Stimulated activated CD8-positive, alpha-beta memory T cell treated with anti-CD3 and anti-CD28 coated beads, Interleukin-4, amount 100 ng/mL, for 4 hours (primary cell): ENCODE results near the gene TMTC4.

Source experiments
- DNase-seq, 2 donors: peaks; one replicate each; pipeline ENCODE4 v3.0.0-alpha.2; 2020; ENCODE audit warnings: low read depth in 2 of 2, low spot score in 1 of 2

The TMTC4 gene

DNA sequence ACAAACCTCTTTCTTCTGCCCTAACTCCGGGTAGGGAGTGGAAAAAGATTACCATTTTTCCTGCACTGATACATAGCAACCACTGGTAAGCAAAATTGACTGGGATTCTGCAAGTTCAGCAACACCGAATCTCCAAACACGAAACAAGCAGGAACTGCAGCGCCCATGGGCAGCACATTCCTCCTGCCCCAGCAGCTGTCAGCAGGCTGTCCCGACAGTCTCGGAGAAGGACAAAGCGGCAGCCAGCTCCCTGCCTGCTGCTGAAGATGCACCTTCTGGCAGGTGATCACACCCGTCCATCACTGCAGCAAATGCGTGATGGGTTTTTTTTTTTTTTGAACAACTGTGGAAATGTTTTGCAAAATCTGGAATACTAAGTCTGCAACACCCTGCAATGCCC lies 6.7 kb downstream of the TMTC4 start:
- DNase-seq: no peak

DNA sequence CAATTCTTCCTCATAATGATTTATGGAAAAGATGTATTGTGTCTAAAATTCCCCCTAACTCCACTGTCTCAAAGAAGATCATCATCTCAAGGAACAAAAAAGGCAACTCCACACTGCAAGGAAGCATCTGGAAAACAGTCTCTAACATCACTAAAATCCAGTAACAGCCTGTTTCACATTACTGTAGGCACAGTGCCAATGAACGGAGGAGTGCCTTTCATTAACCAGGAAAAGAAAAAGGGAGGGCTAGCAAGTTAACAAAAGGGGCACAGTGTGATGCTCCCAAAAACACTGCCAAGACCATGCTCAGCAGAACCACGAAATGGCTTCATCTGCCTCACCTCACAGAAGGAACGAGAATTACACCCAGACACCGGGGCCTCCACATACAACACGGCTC lies 8.5 kb downstream of the TMTC4 start:
- no peak for DNase-seq

DNA sequence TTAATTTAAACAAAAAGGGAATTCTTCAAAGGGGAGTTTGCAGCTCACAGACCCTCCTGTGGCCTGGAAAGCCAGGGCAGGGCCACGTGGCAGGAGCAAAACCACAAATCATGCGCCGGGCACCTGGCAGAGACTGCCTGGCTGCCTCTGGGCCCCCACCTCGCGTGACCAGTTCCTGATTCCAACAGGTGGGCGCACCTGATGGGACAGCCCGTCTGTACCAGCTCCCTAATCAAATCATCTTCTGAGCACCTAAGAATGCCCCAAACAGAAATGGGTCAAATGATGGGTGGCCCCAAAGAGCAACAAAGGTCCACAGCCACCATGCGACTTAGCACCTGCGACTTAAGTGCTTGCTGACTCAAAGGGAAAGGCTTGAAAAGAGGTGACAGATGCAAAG lies 9.2 kb downstream of the TMTC4 start:
- no peak for DNase-seq

DNA sequence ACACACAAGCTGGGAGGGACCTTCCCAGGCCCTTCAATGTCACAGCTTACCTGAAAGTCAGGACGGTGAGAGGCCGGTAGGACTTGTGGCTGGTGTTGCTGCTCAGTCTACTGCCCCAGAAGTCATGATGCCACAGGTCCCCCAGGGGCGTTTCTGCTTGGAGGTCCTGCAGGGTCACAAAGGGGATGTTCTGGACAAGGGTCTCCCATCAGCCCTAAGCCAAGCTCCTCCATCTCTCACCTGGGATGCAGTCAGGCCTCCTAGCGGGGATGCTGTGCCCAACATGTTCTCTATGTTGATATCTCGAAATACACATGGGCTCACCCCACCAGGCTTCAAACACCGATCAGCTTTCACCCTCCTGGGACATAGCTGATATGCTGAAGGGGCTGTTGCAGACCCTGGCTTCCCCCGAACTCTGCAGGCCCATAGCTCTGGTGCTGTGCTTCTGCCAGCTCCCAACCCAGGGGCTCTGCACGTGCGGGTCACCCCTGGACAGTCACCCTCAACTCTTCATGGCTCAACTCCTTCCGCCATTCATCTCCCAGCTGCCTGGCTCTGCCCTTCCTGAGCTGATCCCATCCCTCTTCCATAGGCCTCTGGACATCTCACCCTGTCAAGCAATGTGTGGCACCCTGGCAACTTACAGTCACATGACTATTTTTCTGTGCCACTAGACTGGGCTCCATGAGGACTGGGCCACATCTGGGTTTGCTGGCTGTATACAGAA lies 10.3 kb downstream of the TMTC4 start:
- DNase-seq: no peak

DNA sequence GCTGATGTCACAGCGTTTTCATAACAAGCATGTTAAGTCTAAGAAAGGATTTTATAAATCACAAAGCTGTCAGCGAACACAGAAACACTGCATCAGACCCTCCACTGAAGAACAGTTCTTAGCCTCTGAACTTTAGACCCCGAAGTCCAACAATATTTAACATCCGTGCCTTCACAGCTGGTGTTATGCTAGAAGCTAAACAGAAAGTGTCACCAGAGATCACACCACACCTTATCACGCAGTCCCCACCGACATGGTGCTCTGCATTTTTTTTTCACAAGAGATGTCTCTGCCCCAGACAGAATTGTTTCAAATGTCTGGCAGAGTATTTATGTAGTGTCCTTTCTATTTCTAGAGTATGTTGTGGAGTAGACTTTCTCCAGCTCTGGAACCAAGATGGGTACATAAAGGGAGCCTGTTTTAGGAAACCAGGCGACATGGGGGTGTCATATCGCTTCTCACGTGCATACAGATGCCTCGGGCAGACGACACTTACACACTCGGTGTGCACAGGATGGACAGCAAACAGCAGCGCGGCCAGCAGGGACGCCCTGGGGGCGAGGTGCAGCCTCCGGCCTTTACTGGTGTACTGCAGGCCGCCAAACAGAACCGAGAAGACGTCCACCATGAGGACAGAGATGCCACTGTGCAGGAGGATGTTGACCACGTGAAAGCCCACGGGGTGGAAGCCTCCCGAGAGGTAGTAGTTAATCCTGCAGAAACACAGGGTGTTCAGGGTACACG lies 12.0 kb downstream of the TMTC4 start:
- DNase-seq: no peak

DNA sequence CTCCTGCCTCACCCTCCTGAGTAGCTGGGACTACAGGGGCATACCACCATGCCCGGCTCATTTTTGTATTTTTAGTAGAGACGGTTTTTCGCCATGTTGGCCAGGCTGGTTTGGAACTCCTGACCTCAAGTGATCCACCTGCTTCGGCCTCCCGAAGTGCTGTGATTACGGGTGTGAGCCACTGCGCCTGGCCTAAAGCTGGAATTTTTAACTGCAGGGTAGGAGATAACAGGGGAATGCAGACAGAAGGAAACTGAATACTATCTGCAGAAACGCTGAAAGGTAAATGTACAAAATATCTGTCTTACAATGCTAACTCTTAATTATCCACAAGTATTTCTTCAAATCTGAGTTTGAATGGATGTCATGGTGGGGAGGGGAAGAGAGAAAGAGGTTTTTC lies 13.8 kb downstream of the TMTC4 start:
- DNase-seq: no peak

DNA sequence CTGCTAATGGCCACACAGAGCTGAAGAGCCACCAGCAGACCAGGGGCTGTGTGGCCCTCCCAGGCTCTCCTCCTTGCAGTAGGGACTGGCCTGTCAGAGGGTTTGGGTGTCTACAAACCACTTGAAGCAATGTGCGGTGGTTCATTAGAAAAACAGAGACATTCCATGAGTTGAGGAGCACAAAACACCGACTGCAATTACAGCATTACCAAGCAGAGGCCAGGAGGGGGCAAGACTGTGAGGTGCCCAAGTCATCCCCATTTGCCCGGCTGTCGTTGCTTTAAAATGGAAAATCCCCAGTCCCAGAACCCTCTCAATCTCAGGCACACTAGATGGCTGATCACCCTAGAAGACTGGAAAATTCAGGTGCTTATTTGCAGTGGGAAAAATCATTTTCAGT lies 15.0 kb downstream of the TMTC4 start:
- no peak for DNase-seq

DNA sequence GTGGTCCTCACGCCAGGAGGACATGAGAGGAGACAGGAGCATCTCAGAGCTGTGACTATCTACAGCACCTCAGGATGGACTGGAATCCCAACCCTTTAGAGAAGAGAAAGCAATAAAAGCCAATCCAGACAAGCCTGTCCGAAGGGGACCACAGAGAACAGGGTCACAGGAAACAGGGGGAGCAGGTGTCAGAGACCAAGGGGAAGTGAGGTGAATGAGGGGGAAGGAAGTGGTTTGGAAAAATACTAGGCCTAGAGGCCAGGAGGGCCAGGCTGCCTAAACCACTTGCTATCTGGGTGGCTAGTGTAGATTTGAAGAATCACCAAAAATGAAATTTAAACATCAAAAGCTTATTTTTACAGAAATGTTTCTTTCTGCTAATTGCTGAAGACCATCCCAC lies 16.2 kb downstream of the TMTC4 start:
- DNase-seq: no peak

DNA sequence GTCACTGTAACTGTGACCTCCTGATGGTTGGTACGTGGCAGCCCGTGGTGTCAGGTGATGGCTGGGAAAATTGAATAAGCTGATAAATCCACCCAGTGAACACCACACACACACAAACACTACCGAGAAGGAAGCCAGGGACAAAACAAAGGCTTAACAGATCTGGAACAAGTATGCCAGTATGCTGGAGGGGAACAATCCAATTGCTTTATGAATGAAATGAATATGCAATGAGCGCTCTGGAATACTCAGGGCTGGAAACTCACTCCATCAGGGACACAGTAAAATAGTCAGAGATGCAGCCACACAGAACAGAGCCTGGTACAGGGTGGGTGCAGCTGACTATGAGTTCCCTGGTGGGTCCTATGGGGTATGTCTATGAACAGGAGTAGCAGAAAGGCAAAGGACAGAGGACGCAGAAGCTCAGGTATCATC lies 16.7 kb downstream of the TMTC4 start:
- no peak for DNase-seq

DNA sequence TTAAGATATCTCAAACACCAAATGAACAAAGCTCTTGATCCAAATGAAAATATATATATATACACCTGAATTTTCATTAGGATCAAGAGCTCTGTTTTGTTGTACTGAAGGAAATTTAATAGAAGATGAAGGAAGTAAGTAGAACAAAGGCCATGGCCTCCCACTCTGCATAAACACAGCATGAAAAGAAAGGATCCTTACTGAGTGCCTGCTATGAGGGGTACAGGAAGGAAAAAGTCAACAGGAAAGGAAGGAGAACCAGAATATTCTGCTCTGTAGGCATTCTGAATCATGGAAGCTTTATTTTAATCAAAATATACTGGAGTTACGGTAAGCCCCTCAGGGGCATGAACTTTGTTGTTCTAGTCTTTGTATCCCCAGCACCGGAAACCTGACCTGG lies 22.1 kb downstream of the TMTC4 start:
- no peak for DNase-seq

DNA sequence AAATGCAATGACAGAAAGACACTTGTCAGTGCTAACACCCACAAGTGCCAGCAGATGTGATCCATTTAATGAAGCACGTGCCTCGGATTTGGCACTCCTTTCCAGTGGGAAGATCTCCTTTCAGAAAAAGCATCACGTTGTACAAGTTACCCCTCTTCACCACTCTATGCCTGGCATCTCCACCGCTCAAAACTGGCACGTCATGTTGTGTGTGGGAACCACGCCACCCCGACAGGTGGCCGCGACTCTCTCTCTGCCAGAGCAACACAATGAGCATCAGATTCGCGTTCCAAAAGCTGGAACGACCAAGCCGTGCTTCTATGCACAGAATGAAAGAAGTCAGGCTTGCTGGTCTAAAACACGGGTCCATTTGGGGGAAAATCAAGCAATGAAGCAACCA lies 24.3 kb downstream of the TMTC4 start:
- no peak for DNase-seq

DNA sequence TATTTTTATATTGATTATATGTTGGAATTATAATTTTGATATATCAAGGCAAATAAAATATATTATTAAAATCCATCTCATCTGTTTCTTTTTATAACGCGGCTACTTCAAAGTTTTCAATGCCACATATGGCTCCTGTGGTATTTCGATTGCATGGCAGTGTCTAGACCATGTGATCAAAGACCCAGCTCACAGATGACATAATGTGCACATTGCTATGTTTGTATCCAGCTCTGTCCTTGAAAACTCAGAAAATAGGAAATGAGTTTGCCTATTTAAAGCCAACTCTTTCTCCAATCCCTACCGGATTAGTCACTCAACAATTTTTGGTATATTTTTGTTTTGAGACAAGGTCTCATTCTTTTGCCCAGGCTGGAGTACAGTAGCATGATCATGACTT lies 26.2 kb downstream of the TMTC4 start:
- DNase-seq: no peak

DNA sequence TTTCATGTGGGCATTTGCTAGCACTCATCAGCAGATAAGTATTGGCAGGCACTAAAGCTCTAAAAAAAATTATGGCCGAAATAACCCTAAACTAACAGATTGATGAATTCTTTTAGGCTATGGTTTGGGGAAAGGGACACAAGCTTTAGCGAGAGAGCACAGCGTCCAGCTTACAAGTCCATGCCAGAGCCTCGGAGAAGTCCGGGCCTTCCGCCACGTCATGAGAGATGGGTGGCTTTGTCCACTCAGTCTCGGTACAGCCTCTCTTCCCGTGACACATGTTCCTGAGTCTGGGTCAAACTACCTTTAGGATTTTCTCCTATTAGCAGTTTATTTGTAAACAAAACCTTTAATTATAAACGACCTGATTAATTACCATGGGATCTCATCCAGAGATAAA lies 27.7 kb downstream of the TMTC4 start:
- DNase-seq: no peak

DNA sequence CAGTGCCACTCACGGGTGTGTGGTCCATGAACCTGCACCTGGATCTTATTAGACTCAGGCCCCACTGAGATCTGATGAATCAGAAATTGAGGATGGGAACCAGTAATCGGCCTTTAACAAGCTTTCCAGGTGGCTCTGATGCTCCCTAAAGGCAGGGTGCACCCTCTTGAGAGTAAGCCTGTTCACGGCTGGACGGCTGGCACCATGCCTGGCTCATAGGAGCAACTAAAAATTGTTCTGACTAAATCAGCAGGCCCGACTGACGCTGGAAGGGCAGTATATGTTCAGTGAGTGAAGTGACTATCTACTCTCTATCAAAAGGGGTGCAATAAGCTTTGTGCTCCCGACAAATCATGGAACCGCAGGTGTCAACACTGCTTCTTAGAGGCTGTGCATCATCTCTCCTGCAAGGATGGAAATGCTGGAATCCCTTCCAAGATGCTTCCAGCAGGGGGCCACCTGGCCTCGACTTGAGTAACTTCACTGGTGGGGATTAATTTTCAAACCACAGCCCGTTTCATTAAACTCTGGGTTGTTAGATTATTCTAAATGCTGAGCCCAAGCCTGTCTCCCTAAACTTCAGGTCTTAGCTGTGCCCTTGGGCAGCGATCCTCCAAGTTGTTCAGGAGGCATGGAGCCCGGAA lies 28.4 kb downstream of the TMTC4 start:
- no peak for DNase-seq

DNA sequence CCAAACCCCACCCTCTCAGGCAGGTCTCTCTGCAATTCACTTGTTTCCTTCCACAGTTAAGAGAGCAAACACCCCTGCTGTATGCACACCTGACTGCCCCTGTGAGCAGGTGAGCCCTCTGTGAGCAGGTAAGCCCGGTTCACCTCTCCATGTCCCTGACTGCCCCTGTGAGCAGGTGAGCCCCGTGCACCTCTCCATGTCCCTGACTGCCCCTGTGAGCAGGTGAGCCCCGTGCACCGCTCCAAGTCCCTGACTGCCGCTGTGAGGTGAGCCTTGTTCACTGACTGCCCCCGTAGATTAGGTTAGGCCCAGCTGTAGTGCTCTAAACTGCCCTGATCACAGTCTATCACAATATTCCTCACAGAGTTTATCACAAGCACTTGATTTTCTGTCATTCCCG lies 29.2 kb downstream of the TMTC4 start:
- no peak for DNase-seq

DNA sequence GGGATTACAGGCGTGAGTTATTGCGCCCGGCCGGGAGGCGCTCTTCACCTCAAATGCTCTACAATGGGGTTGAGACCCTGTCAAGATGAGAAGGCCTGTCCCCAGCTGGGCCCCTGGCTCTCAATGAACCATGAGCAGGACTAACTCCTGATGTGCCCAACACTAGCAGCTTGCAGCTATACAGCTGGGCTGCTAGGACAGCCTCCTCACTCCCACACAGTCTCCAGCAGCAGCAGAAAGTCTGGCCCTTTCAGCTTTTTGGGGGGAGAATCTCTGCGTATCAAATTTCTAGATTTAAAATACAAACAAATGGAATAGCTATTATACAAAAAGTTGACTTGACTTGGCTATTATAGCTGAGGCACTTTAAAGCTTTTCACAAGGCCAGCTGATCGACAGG lies 30.2 kb downstream of the TMTC4 start:
- DNase-seq: no peak

DNA sequence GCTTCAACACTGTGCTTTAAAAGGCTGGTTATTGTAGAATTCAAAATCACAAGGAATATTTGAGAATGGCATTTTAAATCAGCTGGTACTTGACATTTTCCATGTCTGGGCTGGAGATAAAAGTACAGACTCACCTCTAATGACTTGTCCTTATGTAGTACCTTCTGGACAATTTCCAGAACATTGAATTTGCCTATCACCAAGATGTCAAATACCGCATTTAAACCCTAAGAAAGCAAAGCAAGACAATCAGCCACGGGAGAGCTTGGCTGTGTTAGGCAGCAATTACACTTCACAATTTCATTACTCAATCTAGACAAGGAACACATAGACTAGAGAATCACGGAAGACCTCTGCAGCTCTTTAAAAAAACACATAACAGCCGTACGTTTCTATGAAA lies 36.8 kb downstream of the TMTC4 start:
- no peak for DNase-seq

DNA sequence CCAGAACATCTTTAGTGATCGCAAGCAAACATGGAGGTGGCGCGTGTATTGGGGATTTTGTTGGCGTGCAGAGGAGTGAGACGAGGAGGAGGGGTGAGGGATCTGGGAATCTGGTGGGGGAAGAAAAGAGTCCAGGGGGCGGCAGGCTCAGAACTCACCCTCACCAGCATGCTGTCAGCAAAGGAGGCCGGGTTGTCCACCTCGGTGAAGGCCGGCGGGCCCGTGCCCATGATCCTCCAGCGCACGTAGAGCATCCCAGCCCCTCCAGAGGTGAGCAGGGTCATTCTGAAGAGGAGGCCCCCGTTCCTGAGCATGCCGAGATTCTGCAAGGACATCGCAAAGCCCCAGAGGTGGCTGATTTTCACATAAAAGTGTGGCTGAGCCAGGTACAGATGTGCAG lies 37.2 kb downstream of the TMTC4 start:
- DNase-seq: no peak

DNA sequence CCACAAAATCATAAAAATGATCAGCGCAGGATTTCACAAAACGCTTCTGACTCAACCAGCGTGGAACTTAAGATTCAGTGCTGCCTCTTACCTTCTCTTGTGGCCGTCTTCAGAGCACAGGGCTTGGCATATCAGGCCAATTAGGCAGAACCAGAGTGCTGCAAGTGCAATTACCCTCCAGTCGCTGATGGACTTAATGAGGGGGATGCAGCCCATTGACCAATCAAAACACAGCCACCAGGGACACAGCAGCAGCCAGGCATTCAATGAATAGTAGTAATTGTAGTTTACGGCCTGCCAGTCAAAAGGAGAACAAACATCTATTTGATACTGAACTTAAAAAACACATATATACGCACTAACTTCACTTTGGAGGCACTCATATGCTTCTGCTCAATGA lies 38.2 kb downstream of the TMTC4 start:
- no peak for DNase-seq

DNA sequence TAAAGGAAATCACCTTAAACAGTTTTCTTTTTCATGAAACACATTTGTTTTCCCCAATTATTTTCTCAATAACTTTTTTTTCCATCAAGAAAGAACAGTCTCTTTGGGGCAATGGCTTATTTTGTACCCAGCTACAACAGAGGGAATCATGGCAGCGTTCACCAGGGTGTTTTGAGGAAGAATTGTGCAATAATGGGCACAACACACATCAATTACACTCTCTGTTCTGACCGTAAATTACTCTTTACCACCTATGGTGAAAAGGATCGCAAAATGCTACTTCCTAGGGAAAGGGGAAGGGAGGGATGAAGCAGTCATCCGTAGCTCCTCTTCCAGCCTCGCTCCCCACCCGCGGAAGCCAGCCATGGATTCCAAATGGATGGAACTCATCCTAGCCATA lies 38.6 kb downstream of the TMTC4 start:
- DNase-seq: no peak

DNA sequence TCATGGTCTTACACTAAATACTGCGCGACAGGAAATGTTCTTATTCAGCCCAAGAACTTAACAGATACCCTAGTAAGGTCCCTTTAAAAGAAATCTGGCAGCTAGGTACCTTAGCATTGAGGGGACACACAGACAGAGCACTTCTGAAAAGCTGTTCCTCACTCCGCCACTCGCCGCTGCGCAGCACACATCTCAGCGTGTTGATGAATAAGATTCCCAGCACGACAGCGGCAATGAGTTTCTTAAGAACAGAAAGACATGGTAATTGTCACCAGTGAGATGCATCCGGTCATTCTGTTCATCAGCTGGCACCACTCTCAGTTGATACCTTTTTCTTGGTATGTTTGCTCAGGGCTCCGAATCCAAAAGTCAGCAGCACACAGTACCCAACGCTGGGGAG lies 39.9 kb downstream of the TMTC4 start:
- no peak for DNase-seq

DNA sequence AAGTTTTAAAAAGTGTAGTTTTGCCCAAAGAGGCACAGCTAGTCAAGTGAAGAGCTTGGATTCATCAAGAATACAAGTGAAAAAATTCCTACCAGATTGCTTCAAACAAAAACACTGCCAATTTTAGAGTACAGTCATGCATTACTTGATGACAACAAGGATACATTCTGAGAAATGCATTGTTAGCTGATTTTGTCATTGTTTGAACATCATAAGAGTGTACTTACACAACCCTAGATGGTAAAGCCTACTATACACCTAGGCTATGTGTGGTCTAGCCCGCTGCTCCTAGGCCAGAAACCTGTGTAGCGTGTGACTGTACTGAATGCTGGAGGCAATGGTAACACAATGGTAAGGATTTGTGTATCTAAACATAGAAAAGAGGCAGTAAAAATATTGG lies 41.1 kb downstream of the TMTC4 start:
- DNase-seq: no peak

DNA sequence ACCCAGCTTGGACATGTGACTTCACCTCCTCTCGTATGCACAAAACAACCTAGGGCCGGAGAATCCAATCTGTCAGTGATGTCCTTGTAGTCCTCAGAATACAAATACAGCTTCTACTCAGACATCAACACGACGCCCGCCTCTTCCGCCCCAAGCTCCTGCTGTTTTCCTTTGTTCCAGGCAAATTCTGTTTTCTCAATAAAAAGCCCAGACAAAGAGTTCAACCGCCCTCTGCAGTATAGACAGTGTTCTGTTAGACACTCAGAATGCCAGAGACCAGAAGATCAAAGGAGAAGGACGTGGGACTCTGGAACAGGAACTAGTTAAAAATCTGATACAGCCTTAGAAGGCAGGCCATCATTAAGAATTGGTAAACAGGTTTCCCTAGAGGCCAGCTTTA lies 44.0 kb downstream of the TMTC4 start:
- DNase-seq: no peak
